GM10266 (cell line): ENCODE data around the gene ZNF32.
A peak's percentile ranks its signal among the peaks of the same experiment; 100 is the strongest.

Source experiments
- DNase-seq: peaks from one replicate; pipeline ENCODE4 v3.0.0; 2012; ENCODE audit errors: extremely low spot score
- CTCF ChIP-seq: IDR thresholded peaks from 2 replicates; pipeline ENCODE4 v1.5.1; 2012; ENCODE audit warnings: mild to moderate bottlenecking, low read depth; ENCODE audit not compliant: control insufficient read depth, insufficient read depth; ENCODE audit errors: missing control alignments

ZNF32 gene

DNA sequence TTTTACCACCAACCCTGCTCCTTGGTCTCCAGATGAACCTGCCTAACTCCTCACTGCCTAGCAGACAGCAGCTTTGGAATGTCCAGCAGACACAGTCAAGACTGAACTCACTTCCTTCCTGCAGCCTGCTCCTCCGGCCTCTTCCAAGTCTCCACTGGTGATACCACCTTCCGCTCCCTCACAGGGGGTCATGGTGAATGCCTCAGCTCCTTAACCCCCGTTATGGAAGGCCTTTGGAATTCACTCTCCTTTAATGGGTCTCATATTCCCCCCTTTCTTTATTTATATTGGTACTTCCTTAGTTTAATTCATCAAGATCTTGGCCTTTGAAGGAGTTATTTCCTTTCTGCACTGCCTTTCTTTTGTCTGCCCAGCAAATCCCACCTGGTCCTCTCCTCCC is 44.9 kb upstream of the ZNF32 start:
- TF ChIP-seq CTCF = no peak
- no peak for DNase-seq

- no peak for DNase-seq
- no peak for TF ChIP-seq CTCF
These were observed 43.6 kb upstream of the ZNF32 start for GRCh38 chr10:43692051-43692825.

GRCh38 chr10:43691485-43691884 is 42.8 kb upstream of the ZNF32 start:
- DNase-seq = no peak
- no peak for TF ChIP-seq CTCF

- peak; percentile 95 for TF ChIP-seq CTCF
- peak; percentile 92 for DNase-seq
These were observed 41.5 kb upstream of the ZNF32 start for GRCh38 chr10:43689955-43690771.

GRCh38 chr10:43689618-43689954 is 40.9 kb upstream of the ZNF32 start:
- peak; percentile 21 for TF ChIP-seq CTCF
- DNase-seq = peak; percentile 71

DNA sequence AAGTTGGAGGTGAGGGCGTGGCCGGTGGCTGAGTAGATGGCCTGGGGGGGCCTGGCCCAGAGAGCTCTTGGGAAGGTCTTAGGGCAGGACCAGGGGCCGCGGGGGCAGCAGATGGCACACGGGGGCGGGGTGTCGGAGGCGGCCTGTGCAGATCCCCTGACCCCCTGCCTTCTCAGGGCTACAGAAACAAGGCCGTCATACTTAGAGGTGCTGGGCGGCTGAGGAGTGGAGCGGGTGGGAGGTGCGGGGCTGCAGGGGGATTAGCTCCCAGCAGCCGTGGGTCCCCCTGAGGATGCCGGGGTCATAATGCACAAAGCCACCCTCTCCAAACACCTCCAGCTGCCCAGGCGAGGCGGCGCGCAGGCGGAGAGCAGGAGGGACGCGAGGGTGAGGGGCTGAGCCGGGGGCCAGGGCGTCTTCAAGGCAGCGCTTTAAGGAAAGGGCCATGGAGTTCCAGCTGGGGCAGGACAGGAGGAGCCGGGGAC is 40.4 kb upstream of the ZNF32 start:
- DNase-seq = no peak
- no peak for TF ChIP-seq CTCF

DNA sequence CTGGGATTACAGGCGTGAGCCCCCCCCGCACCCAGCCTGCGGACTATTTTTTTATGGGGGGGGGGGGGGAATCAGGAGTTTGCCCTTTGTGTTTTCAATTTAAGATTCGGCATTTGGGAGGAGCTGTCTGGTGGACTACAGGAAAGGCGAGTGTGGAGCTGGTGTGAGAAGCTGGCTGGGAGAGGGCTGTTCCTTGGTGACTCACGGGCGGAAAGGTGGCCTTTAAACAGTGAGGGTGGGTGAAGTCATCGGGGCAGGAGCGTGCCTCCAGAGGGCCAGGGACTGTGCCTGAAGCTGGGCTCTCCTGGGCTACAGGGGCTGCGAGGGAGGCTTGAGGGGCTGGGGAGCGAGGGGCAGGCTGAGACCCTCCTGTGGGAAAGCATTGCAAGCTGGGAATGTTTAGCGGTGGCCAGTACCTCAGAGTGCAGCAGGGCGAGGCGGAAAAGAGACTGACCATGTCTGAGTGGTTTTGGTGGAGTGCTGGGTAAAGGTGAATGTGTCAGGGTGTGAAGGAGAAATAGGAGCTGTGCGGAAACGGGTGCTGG is 39.7 kb upstream of the ZNF32 start:
- no peak for TF ChIP-seq CTCF
- no peak for DNase-seq
